GM04503 (cell line): ENCODE measurements around the gene RHBDD2.

Experiments
- DNase-seq: peaks from one replicate; pipeline ENCODE4 v3.0.0-alpha.2; 2012; ENCODE audit warnings: low read depth

The RHBDD2 gene

DNA sequence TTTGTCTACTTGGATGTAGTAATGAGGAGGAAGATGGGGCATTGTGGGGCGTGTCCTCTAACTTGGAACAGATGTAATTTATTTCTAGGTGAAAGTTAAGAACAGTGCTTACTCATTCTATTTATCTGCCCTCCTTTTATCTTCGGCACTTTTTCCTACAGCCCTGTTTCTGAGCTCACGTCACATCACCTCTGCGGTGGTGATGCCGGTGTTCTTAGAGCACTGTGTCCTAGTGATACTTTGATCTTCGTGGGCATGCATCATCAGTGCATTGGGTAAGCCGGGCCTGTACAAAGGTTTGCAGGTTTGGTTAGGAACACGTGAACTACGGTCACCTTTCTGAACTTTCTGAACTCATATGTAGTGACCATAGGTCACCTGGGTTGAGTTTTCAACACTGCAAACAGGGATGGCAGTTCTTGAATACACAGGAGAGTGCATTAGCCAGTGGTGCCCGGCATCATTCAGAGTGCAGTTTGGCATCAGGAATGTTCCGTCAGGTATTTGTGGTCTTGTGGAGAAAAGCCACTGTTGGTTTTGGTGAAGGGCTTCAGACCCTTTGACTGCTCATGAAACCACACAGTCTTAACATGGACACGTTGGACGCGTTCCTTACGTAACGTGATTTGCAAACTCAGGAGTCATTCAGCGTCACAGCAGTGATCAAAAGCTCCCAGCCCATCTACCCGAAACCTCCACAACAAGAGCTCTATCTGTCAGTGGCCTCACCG is 41.8 kb downstream of the RHBDD2 start:
- no peak for DNase-seq

DNA sequence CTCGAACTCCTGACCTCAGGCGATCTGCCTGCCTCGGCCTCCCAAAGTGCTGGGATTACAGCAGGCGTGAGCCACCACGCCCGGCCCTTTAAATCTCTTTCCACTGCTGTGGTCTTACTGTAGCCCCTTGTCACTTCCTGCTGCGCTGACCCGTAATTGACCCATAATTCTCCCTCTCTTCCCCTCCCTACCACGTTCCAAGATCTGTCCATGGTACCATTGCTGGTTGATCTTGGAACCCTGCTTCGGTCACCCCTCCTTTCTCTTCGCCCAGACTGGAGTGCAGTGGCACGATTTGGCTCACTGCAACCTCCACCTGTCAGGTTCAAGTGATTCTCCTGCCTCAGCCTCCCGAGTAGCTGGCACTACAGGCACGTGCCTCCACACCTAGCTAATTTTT is 42.6 kb downstream of the RHBDD2 start:
- no peak for DNase-seq

- no peak for DNase-seq
Observed at GRCh38 chr7:75922966-75923603, 44.3 kb downstream of the RHBDD2 start.

- DNase-seq: no peak
Observed at GRCh38 chr7:75924256-75924655, 45.4 kb downstream of the RHBDD2 start.

- DNase-seq: no peak
Observed at GRCh38 chr7:75924889-75925288, 46.1 kb downstream of the RHBDD2 start.

- DNase-seq: no peak
Observed at GRCh38 chr7:75925717-75926435, 47.0 kb downstream of the RHBDD2 start.

- no peak for DNase-seq
Observed at GRCh38 chr7:75928568-75928914, 49.7 kb downstream of the RHBDD2 start.

DNA sequence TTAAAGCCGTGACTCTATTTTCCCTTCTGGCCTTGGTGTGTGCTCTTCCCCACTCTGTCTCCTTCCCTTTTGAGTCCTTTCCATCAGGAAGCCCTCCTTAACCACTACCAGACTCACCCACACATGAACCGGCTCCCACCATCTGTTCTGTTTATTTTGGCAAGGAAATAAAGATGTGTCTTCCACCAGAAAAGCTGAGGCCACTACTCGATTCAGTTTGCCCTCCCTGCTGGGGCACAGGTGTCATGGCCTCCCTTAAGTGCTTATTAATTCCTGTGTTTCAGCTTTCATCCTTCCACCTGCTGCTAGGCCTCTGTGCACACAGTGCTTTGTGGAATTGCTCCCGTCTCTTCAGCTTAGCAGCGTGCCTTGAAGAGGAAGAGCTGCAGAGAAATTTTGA is 52.8 kb downstream of the RHBDD2 start:
- no peak for DNase-seq

DNA sequence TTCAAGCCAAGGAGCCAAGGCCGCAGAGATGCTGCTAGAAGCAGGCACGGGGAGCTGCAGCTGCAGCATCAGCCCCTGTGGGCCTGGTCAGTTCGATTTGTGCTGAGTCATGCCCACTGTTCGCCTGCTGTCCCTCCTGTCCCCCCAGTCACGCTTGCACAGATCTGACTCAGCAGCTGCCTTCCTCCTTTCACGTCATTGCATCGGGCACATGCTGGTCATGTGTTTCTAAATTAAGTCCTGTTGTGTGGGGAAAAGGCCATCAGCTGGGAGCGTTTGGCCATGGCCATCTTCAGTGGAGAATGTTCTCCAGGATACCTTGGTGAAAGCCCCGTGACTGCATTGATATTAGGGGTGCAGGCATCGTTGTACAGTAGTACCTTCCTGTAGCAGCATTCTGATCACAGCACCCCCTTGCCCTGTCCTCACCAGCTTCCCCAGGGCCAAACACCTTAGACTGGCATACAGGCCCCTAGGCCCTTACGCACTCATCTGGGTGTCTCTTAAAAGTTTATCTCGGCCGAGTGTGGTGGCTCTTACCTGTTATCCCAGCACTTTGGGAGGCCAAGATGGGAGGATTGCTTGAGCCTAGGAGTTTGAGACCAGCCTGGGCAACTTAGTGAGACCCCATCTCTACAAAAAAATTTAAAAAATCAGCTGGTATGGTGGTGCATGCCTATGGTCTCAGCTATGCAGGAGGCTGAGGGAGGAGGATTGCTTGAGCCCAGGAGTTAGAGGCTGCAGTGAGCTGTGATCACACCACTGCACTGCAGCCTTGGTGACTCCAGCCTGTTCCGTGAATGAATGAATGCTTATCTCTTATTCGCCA is 59.3 kb downstream of the RHBDD2 start:
- peak; percentile 89 for DNase-seq
